HG02610 (cell line): ENCODE data around the gene PLEKHM1.
A peak's percentile ranks its signal among the peaks of the same experiment; 100 is the strongest.
"Not testable (repeated sequence)": the region's sequence is repeated elsewhere in the genome, so short reads cannot be mapped to it uniquely, and the experiment has no call there.

ENCODE experiments used
- ATAC-seq: cut with Tn5 transposase; IDR thresholded peaks from one replicate; pipeline ENCODE4 v1.9.1; 2021; ENCODE audit warnings: mild to moderate bottlenecking, moderate library complexity; ENCODE audit not compliant: unreplicated experiment

PLEKHM1 gene

DNA sequence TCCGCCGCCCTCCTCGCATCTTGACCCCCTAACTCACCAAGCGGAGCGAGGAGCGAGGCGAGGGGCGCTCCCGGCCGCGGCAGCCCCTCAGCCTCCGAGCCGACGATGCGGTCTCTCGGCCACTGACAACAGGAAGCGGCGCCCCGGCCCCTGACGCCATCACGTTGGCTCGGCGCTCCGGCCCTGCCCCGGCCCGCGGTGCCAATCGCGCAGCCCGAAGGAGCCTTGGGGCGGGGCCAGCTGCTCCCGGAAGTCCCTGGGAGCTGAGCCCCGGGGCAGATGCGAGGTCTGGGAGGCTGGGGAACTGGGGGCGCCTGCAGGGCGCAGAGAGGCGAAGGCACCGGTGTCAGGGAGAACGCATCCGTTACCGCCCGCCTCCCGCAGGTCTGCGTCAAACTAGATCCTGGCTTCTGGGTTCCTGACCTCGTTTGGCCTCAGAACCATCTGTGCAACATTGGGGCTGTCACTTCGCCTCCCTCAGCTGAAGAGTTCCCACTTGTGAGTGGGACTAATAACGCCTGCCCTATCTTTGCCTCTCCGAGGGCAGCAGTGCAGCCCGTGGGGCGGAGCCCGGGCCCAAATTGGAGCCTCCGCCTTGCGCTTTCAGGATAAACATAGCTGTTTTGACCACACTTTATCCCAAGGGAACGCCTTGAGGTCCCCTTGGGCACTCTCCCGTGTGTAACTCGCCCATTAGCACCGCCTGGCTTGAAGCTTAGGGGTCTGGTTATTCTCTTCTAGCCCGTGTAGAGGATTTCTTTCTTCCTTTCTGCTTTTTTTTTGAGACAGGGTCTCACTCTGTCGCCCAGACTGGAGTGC is at the start of gene PLEKHM1:
PLEKHM1 (minus strand) TSS at position 107 of the 819 bp plus-strand sequence. CDS start 8,237 bp downstream, outside the sequence.
- ATAC-seq = peak; percentile 94

DNA sequence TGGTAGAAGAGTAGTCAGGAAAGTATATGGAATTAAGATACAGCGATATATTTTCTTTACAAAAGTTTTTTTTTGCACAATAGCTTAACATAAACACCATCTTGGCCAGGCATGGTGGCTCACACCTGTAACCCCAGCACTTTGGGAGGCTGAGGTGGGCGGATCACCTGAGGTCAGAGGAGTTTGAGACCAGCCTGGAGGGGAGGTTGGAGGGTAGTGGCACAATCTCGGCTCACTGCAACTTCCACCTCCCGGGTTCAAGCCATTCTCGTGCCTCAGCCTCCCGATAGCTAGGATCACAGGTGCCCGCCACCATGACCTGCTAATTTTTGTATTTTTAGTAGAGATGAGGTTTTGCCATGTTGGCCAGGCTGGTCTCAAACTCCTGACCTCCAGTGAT is 47.6 kb upstream of the PLEKHM1 start:
- not testable (repeated sequence) for ATAC-seq

- not testable (repeated sequence) for ATAC-seq
Observed at GRCh38 chr17:45506072-45506471, 15.6 kb upstream of the PLEKHM1 start.

GRCh38 chr17:45505183-45505582 is 14.7 kb upstream of the PLEKHM1 start:
- ATAC-seq = not testable (repeated sequence)

GRCh38 chr17:45501092-45501707 is 10.7 kb upstream of the PLEKHM1 start:
- ATAC-seq = not testable (repeated sequence)

DNA sequence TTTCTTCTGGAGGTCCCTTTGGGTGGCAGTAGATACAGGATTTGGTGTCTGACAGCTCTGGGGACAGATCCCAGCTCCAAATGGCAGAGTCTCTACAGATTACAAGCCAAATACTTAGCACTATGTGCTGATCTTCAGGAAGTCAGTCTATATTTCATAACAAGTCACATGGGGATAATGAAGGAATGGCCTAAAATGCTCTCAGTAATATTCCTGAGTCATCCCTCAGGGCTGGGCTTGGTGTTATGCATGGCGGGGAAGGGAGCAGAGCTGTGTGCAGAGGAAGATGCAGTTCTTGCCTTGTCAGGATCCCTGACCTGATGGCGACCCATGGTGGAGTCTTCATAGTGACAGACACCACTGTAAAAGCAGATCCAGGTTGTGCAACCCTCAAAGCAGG is 10.0 kb upstream of the PLEKHM1 start:
- not testable (repeated sequence) for ATAC-seq

DNA sequence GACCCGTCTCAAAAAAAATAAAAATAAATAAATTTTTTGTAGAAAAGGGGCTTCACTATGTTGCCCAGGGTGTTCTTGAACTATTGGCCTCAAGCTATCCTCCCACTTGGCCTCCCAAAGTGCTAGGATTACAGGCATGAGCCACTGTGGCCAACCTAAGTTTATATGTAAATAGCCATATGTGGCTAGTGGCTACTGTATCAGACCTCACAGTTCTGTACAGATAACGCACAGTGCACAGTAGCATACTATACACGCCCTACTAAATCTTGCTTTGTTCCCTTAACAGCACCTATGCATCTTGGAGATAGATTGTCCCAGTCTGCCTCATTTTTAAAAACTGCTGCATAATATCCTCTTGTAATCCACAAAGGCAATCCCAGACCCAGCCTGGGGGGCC is 8.7 kb upstream of the PLEKHM1 start:
- not testable (repeated sequence) for ATAC-seq

- ATAC-seq = not testable (repeated sequence)
Observed at GRCh38 chr17:45498377-45498776, 7.9 kb upstream of the PLEKHM1 start.

DNA sequence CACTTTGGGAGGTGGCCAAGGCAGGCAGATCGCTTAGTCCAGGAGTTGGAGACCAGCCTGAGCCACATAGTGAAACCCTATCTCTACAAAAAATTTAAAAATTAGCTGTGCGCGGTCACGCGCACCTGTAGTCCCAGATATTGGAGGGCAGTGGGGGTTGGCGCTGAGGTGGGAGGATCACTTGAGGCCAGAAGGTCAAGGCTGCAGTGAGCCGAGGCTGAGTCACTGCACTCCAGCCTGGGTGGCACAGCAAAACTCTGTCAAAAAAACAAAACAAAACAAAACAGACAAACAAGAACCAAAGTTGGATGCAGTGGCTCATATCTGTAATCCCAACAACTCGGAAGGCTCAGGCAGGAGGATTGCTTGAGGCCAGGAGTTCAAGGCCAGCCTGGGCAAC is 6.9 kb upstream of the PLEKHM1 start:
- not testable (repeated sequence) for ATAC-seq

DNA sequence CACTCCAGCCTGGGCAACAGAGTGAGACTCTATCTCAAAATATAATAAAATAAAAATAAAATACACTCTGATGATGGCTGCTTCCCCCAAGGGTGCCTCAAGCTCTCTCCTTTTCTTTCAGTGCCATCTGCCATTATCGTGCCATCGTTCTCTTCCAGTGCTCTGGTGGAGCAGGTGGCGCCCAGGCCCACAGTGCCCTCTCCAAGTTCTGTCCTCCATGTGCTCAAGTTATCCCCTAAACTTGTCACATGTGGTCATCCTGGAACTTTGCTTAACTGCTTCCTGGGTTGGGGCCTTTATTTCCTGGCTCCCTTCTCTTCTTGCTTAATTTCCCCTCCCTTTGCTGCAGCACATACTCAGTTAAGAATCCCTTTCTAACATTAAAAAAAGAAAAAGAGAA is 6.0 kb upstream of the PLEKHM1 start:
- ATAC-seq = not testable (repeated sequence)

DNA sequence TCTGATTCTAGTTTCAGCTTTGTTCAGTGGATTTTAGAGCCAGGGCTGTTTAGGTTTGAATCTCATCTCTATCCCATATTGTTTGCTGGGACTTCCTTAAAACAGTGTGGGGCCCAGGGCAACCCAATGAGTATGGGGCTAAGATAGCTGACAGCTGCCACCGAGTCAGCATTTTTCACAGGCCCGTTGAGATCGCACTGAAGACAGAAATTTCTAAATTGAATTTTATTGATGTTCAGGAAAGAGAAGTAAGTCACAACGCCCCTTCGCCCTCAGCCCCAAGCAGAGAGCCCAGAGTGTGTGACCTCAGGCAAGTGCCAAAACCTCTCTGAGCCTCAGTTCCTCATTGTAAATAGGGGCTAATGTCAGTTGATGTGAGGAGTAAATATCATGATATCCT is 4.0 kb upstream of the PLEKHM1 start:
- ATAC-seq = not testable (repeated sequence)

GRCh38 chr17:45492156-45492555 is 1.6 kb upstream of the PLEKHM1 start:
- ATAC-seq = not testable (repeated sequence)

- peak; percentile 21 for ATAC-seq
Observed at GRCh38 chr17:45490198-45490597, 323 bp downstream of the PLEKHM1 start.

DNA sequence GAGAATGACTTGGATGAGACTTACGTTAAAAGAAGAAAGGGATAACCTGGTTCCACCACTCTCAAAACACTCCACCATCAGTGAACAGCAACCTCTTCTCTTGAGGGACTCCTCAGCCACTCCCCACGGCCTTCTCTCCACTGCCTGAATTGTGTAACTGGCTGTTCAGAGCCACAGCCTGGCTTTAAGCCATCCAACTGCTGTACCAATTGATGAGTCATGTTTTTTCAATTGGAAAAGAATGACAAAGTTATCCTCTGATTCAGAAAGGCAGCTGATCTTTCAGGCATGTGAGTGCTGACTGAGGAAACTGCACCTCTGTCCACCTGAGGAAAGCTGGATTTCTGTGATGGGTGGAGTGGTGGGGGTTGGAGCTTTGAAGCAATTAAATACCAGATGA is 2.8 kb downstream of the PLEKHM1 start:
- ATAC-seq = not testable (repeated sequence)

GRCh38 chr17:45483591-45484216 is 6.8 kb downstream of the PLEKHM1 start:
- not testable (repeated sequence) for ATAC-seq

GRCh38 chr17:45483177-45483576 is 7.3 kb downstream of the PLEKHM1 start:
- not testable (repeated sequence) for ATAC-seq

DNA sequence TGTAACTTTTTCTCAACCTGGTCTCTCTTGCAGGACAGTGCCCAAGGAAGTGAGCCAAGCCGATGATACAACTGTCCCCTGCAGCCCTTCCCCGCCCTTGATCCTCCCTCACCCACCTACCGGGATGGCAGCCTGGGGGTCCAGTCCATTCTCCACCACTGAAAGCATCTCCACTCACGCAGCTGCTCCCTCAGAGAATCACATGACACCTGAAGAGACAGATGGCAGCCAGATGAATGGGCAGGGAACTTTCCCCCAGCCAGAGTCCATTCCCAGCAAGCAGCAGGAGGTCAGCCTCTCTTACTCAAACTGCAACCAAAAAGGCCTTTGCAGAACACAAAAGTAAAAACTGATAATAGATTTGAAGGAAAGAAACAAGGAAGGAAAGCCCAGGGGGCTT is 8.2 kb downstream of the PLEKHM1 start:
- not testable (repeated sequence) for ATAC-seq

- not testable (repeated sequence) for ATAC-seq
Observed at GRCh38 chr17:45475436-45475835, 15.1 kb downstream of the PLEKHM1 start.

GRCh38 chr17:45472249-45472648 is 18.3 kb downstream of the PLEKHM1 start:
- not testable (repeated sequence) for ATAC-seq

- not testable (repeated sequence) for ATAC-seq
Observed at GRCh38 chr17:45469204-45469563, 21.3 kb downstream of the PLEKHM1 start.
